ENCODE results near the gene ADAM15.

GRCh38 chr1:155032886-155033285 lies 18.2 kb upstream of the ADAM15 start:
- TF ChIP-seq ZNF121 (CRISPR knock-in tag; IDR thresholded peaks at IDR 0.05) (no peak), MAX (CRISPR knock-in tag; IDR thresholded peaks at IDR 0.05) (no peak), CTCF (IDR thresholded peaks at IDR 0.05) (no peak), KAT7 (CRISPR knock-in tag; IDR thresholded peaks at IDR 0.05; ENCODE audit: borderline replicate concordance) (no peak)

All from WTC11 (cell line).